GM12878 (cell line): ENCODE data around the gene RCAN1. TPM values are rescaled to one million over a fixed set of nuclear protein-coding genes. Genes with fewer than 3 reads are reported as not detected.

Experiments
- ATAC-seq: fragments of 200-7000 bp; cut with Tn5 transposase; 3 replicates; pipeline ENCODE4 v1.9.1; 2020; ENCODE audit warnings: mild to moderate bottlenecking, moderate library complexity
- BruUV-seq: library from RNA; stranded (reverse); fragments of 400-500 nt; replicated peaks from 2 replicates; lab custom pipeline; 2021; lab: Mats Ljungman, UMichigan
- CTCF ChIA-PET: fragments of 300-600 bp; sonication (Branson Sonifier 250); formaldehyde crosslinking; extraction: SDS; loops from one replicate; lab custom pipeline; 2021; ENCODE audit warnings: inconsistent platforms; lab: Yijun Ruan, JAX
- POLR2A ChIA-PET: fragments of 350-600 bp; formaldehyde crosslinking; extraction: SDS; loops from one replicate; lab custom pipeline; 2021; ENCODE audit warnings: inconsistent platforms; lab: Charles Lee
- RAD21 ChIA-PET: fragments of 300-600 bp; sonication (Branson Sonifier 250); formaldehyde crosslinking; loops from one replicate; lab custom pipeline; 2023; ENCODE audit warnings: antibody characterized with exemption; ENCODE audit not compliant: unreplicated experiment; lab: Charles Lee
- SMC1A ChIA-PET: fragments of 300-600 bp; sonication (Branson Sonifier 250); formaldehyde crosslinking; loops from one replicate; lab custom pipeline; 2023; ENCODE audit not compliant: unreplicated experiment, uncharacterized antibody; lab: Charles Lee
- DNase-seq: peaks from one replicate; pipeline ENCODE4 v3.0.0-alpha.2; 2011; ENCODE audit warnings: low read depth, low spot score
- FAIRE-seq: peaks from 3 replicates; lab custom pipeline; 2011; peaks lifted over from hg19 to GRCh38; lab: Jason Lieb, UNC
- H2AFZ ChIP-seq: 2 replicates; pipeline ENCODE4 v1.6.0; 2011; ENCODE audit warnings: low read depth, low read length, control low read depth; ENCODE audit not compliant: control insufficient read depth
- H3K27ac ChIP-seq: 2 replicates; pipeline ENCODE4 v1.5.1; 2011; ENCODE audit warnings: control low read depth; ENCODE audit not compliant: control insufficient read depth, insufficient read depth
- H3K27me3 ChIP-seq, 2 experiments: replicated peaks in 1 of 2; 2 replicates each; pipeline versions ENCODE4 v1.6.0 to v1.6.1; 2011; ENCODE audit warnings: low read length in 1 of 2; ENCODE audit not compliant: control insufficient read depth in 2 of 2, insufficient read depth in 2 of 2
- H3K36me3 ChIP-seq, 2 experiments: 2 replicates each; pipeline ENCODE4 v1.5.1; 2011; ENCODE audit warnings: low read length in 1 of 2; ENCODE audit not compliant: control insufficient read depth in 2 of 2, insufficient read depth in 2 of 2
- H3K4me1 ChIP-seq: 2 replicates; pipeline ENCODE4 v1.6.1; 2011; ENCODE audit warnings: mild to moderate bottlenecking, low read length, moderate library complexity, mixed read lengths; ENCODE audit not compliant: control insufficient read depth, insufficient read depth
- H3K4me2 ChIP-seq: 2 replicates; pipeline ENCODE4 v1.6.0; 2011; ENCODE audit warnings: control low read depth; ENCODE audit not compliant: control insufficient read depth, insufficient read depth
- H3K4me3 ChIP-seq: fragments of 200-600 bp; sonication (generic); 2 replicates; pipeline ENCODE4 v1.5.1; 2016
- H3K79me2 ChIP-seq: 2 replicates; pipeline ENCODE4 v1.6.0; 2011; ENCODE audit warnings: low read length; ENCODE audit not compliant: control insufficient read depth, insufficient read depth
- H3K9ac ChIP-seq: 2 replicates; pipeline ENCODE4 v1.8.0; 2011; ENCODE audit warnings: low read length, control low read depth, mixed read lengths; ENCODE audit not compliant: control insufficient read depth, insufficient read depth
- H3K9me3 ChIP-seq: replicated peaks from 3 replicates; pipeline ENCODE4 v1.5.1; 2011; ENCODE audit warnings: mild to moderate bottlenecking, low read length; ENCODE audit not compliant: control insufficient read depth, insufficient read depth
- H4K20me1 ChIP-seq: 2 replicates; pipeline ENCODE4 v1.6.0; 2011; ENCODE audit not compliant: control insufficient read depth, insufficient read depth
- E2F8 ChIP-seq: fragments of 450-650 bp; IDR thresholded peaks from 2 replicates; pipeline ENCODE4 v1.6.1; 2018; ENCODE audit warnings: mild to moderate bottlenecking, low read depth, moderate library complexity; ENCODE audit not compliant: partially characterized antibody
- EED ChIP-seq: sonication (generic); IDR thresholded peaks from 2 replicates; pipeline ENCODE4 v1.6.1; 2016; ENCODE audit warnings: antibody characterized with exemption, low read depth
- JUND ChIP-seq: IDR thresholded peaks from 2 replicates; pipeline ENCODE4 v1.6.1; 2012; ENCODE audit warnings: low read depth, mild to moderate bottlenecking, low read length, improper control_type of control experiment, moderate library complexity
- LARP7 ChIP-seq: fragments of 450-650 bp; IDR thresholded peaks from 2 replicates; pipeline ENCODE4 v1.6.1; 2017; ENCODE audit warnings: mild to moderate bottlenecking
- MEF2B ChIP-seq: fragments of 450-650 bp; IDR thresholded peaks from 2 replicates; pipeline ENCODE4 v1.6.1; 2018; ENCODE audit warnings: mild to moderate bottlenecking, moderate library complexity; ENCODE audit not compliant: partially characterized antibody, poor library complexity, severe bottlenecking
- PAX8 ChIP-seq: fragments of 450-650 bp; IDR thresholded peaks from 2 replicates; pipeline ENCODE4 v1.6.1; 2017; ENCODE audit warnings: mild to moderate bottlenecking, moderate library complexity
- RCOR1 ChIP-seq: conservative IDR thresholded peaks from 2 replicates; pipeline ENCODE4 v1.6.1; 2012; ENCODE audit warnings: low read depth, low read length, improper control_type of control experiment
- SRF ChIP-seq, 2 experiments: IDR thresholded peaks; 2 replicates each; pipeline ENCODE4 v1.6.1; 2011; ENCODE audit warnings: low read depth in 2 of 2, low read length in 2 of 2, mild to moderate bottlenecking in 1 of 2, moderate library complexity in 1 of 2
- ZNF384 ChIP-seq: IDR thresholded peaks from 2 replicates; pipeline ENCODE4 v1.6.1; 2012; ENCODE audit warnings: low read depth, mild to moderate bottlenecking, low read length, improper control_type of control experiment, borderline replicate concordance
- WGBS: methylation state at CpG from one replicate; pipeline ENCODE4 v1.1.6; 2016; ENCODE audit warnings: low lambda C conversion rate; ENCODE audit not compliant: insufficient replicate concordance, insufficient coverage; ENCODE audit errors: missing lambda C conversion rate; 5-methylcytosine and 5-hydroxymethylcytosine counted together
- in situ Hi-C: fragments of 300-500 bp; cut with MboI; formaldehyde crosslinking; loops from 9 replicates; pipeline ENCODE4 v1.14.3; 2018; ENCODE audit warnings: mixed read lengths
- intact Hi-C: fragments of 100-400 bp; cut with micrococcal nuclease; formaldehyde crosslinking; loops from one replicate; pipeline ENCODE4 v1.14.2; 2022; ENCODE audit not compliant: unreplicated experiment
- polyA plus RNA-seq, 11 experiments: library from polyadenylated mRNA; depleted of rRNA in 4 of 11; unstranded in 6 of 11; stranded (reverse) in 5 of 11; fragments of >200 nt; fragmentation: Nextera tagmentation in 4 of 11; fragmentation: Illumina TruSeq in 1 of 11; extraction: Ambion mirVana in 4 of 11; extraction: Trizol in 1 of 11; gene quantifications; 1 replicate in 1 of 11; 2 replicates in 10 of 11; pipeline versions ENCODE4 v1.2.1 to v1.2.3, GENCODE V29; 2011 to 2016; ENCODE audit warnings: inconsistent platforms in 2 of 11, missing spikeins in 2 of 11, low read depth in 1 of 11
- total RNA-seq, 4 experiments: library from RNA; depleted of rRNA in 3 of 4; stranded (reverse); fragments of >200 nt in 3 of 4; fragmentation: Illumina TruSeq in 1 of 4; extraction: Trizol in 1 of 4; gene quantifications; 2 replicates each; pipeline versions ENCODE4 v1.2.1 to v1.2.3, GENCODE V29; 2013 to 2021

Gene RCAN1
- total and polyA plus RNA-seq, 10 of the 15 experiments (the other 5 are each of a cell fraction or from before 2014, with no cell fraction given), result 2.8 to 12.9 (median 10.5) TPM

- ATAC-seq, result no peak
- no peak overlapping the region for H3K4me3 ChIP-seq
- 43% methylated on average over 1 of the region's 1 CpG for WGBS
- no peaks in the 10 kb centered on the region for H3K79me2 ChIP-seq
- TF ChIP-seq LARP7 (no peak), MEF2B (no peak), RCOR1 (no peak), SRF (IDR thresholded peaks at IDR 0.05; ENCODE audit: low read depth in 2 of 2, low read length in 2 of 2) (no peak), PAX8 (no peak), ZNF384 (no peak)
- ChIA-PET POLR2A (no interaction called here), RAD21 (no interaction called here), CTCF (interaction anchor here (0.9 kb wide), 1 partner anchor 97 kb away, joined by 4 read pairs; no protein-coding TSS in a partner anchor), SMC1A (interaction anchor here (1.1 to 1.7 kb wide), 2 partner anchors 13 to 43 kb away, joined by 3 to 4 read pairs; no protein-coding TSS in a partner anchor)
- H3K9ac ChIP-seq, result no peak overlapping the region
- H4K20me1 ChIP-seq, result no peaks in the 10 kb centered on the region
- FAIRE-seq, result no peak
- BruUV-seq, result no TSS peak
- DNase-seq, result no peak
- H3K27me3 ChIP-seq, result no peaks in the 10 kb centered on the region
- H3K36me3 ChIP-seq, result no peaks in the 10 kb centered on the region
- no peaks in the 10 kb centered on the region; the same call in 2 of the 3 replicates for H3K9me3 ChIP-seq
- H3K27ac ChIP-seq, result no peak overlapping the region
- intact Hi-C loops (no loop called here), in situ Hi-C loops (no loop called here)
- H3K4me2 ChIP-seq, result no peak overlapping the region
- no peaks in the 10 kb centered on the region for H3K4me1 ChIP-seq
- no peak overlapping the region for H2AFZ ChIP-seq
These were observed 24.4 kb downstream of the RCAN1 start for GRCh38 chr21:34590520-34590919.

- 73% methylated on average over 9 of the region's 9 CpGs for WGBS
- Histone ChIP-seq H3K9me3 (no peaks in the 10 kb centered on the region; the same call in 2 of the 3 replicates), H2AFZ (no peak overlapping the region), H3K4me1 (peaks cover under 1% of the 10 kb centered on the region; the same call in 1 of the 2 replicates), H3K79me2 (no peaks in the 10 kb centered on the region), H3K27ac (no peak overlapping the region), H3K9ac (no peak overlapping the region), H3K4me3 (no peak overlapping the region), H3K27me3 (no peaks in the 10 kb centered on the region), H3K4me2 (no peak overlapping the region), H4K20me1 (no peaks in the 10 kb centered on the region), H3K36me3 (no peaks in the 10 kb centered on the region)
- no peak for FAIRE-seq
- CTCF ChIA-PET, result interaction anchor here (2.7 kb wide), 1 partner anchor 13 kb away, joined by 12 read pairs; no protein-coding TSS in a partner anchor
- in situ Hi-C loops (loop anchor here (5.0 kb wide), 1 partner anchor 48 kb away; no protein-coding TSS in a partner anchor), intact Hi-C loops (no loop called here)
- SMC1A ChIA-PET, result no interaction called here
- RAD21 ChIA-PET, result no interaction called here
- no peak for ATAC-seq
- POLR2A ChIA-PET, result no interaction called here
- DNase-seq, result no peak
- BruUV-seq, result no TSS peak
- TF ChIP-seq EED (no peak), JUND (no peak), E2F8 (no peak)
These were observed 25.2 kb downstream of the RCAN1 start for GRCh38 chr21:34589511-34590282.
